OCI-LY7 (cell line): ENCODE measurements around the gene LDAH. TPM values are rescaled to one million over a fixed set of nuclear protein-coding genes. Genes with fewer than 3 reads are reported as not detected.

Experiments
- BruUV-seq: library from RNA; stranded (reverse); fragments of 400-500 nt; replicated peaks from 2 replicates; lab custom pipeline; 2021; lab: Mats Ljungman, UMichigan
- CTCF ChIA-PET: fragments of 300-600 bp; sonication (Branson Sonifier 250); formaldehyde crosslinking; loops from one replicate; lab custom pipeline; 2022; ENCODE audit warnings: antibody characterized with exemption; ENCODE audit not compliant: unreplicated experiment; lab: Charles Lee
- POLR2A ChIA-PET: fragments of 300-600 bp; sonication (Branson Sonifier 250); formaldehyde crosslinking; loops from one replicate; lab custom pipeline; 2022; ENCODE audit warnings: antibody characterized with exemption; lab: Charles Lee
- DNase-seq: peaks from one replicate; pipeline ENCODE4 v3.0.0-alpha.2; 2015; ENCODE audit warnings: low spot score
- H2AFZ ChIP-seq: fragments of 200-600 bp; sonication (generic), shearing (Covaris generic); 2 replicates; pipeline ENCODE4 v1.6.1; 2014; ENCODE audit warnings: mild to moderate bottlenecking, antibody characterized with exemption, low read length, moderate library complexity
- H3K27ac ChIP-seq: fragments of 200-600 bp; sonication (generic); 2 replicates; pipeline ENCODE4 v1.5.1; 2014; ENCODE audit warnings: mixed run types, low read depth, mild to moderate bottlenecking, moderate library complexity, low read length, inconsistent platforms; ENCODE audit not compliant: poor library complexity, severe bottlenecking
- H3K36me3 ChIP-seq: fragments of 200-600 bp; sonication (generic); 2 replicates; pipeline ENCODE4 v1.6.1; 2014; ENCODE audit warnings: mild to moderate bottlenecking, antibody characterized with exemption, low read length, moderate library complexity, mixed read lengths; ENCODE audit not compliant: insufficient read depth
- H3K4me1 ChIP-seq: fragments of 200-600 bp; sonication (generic); 2 replicates; pipeline ENCODE4 v1.5.1; 2014; ENCODE audit warnings: mild to moderate bottlenecking, low read length; ENCODE audit not compliant: insufficient read depth, poor library complexity, severe bottlenecking
- H3K4me2 ChIP-seq: fragments of 200-600 bp; sonication (generic); 2 replicates; pipeline ENCODE4 v1.6.1; 2014; ENCODE audit warnings: mild to moderate bottlenecking, low read length
- H3K4me3 ChIP-seq: fragments of 200-600 bp; sonication (generic); 2 replicates; pipeline ENCODE4 v1.5.1; 2014; ENCODE audit warnings: mild to moderate bottlenecking, low read depth, low read length; ENCODE audit not compliant: poor library complexity, severe bottlenecking
- H3K79me2 ChIP-seq: fragments of 200-600 bp; sonication (generic); 2 replicates; pipeline ENCODE4 v1.6.1; 2016; ENCODE audit warnings: low read depth, mild to moderate bottlenecking, low read length, moderate library complexity, mixed read lengths; ENCODE audit not compliant: insufficient read depth
- H3K9me2 ChIP-seq: fragments of 200-600 bp; sonication (generic); 2 replicates; pipeline ENCODE4 v1.6.1; 2016; ENCODE audit warnings: mild to moderate bottlenecking, low read length, mixed read lengths; ENCODE audit not compliant: insufficient read depth
- H3K9me3 ChIP-seq: fragments of 200-600 bp; sonication (generic); 2 replicates; pipeline ENCODE4 v1.6.1; 2014; ENCODE audit warnings: mild to moderate bottlenecking, mixed run types, low read length, mixed read lengths
- H4K20me1 ChIP-seq: fragments of 200-600 bp; sonication (generic); 2 replicates; pipeline ENCODE4 v1.6.1; 2014; ENCODE audit warnings: mild to moderate bottlenecking, antibody characterized with exemption, low read length, moderate library complexity, mixed read lengths; ENCODE audit not compliant: insufficient read depth
- CTCF ChIP-seq: fragments of 200-600 bp; sonication (generic); conservative IDR thresholded peaks from 2 replicates; pipeline ENCODE4 v1.5.1; 2014; ENCODE audit warnings: mild to moderate bottlenecking, antibody characterized with exemption, low read length, moderate library complexity, mixed read lengths
- EZH2phosphoT487 ChIP-seq: fragments of 200-600 bp; sonication (generic); IDR thresholded peaks from 2 replicates; pipeline ENCODE4 v1.6.1; 2018; ENCODE audit warnings: low read depth, borderline replicate concordance, mild to moderate bottlenecking, mixed run types, antibody characterized with exemption, low read length, moderate library complexity, mixed read lengths
- intact Hi-C: fragments of 100-400 bp; cut with micrococcal nuclease; formaldehyde crosslinking; loops from one replicate; pipeline ENCODE4 v1.10.0; 2022; ENCODE audit not compliant: unreplicated experiment
- total RNA-seq, 2 experiments: library from RNA; depleted of rRNA in 1 of 2; stranded (reverse); fragments of >200 nt in 1 of 2; shearing (Covaris generic) in 1 of 2; gene quantifications; 2 replicates each; pipeline ENCODE4 v1.2.3, GENCODE V29; 2014 to 2022

The LDAH gene
- total RNA-seq, 2 experiments from 2014 or later, result 21.7 to 38.1 TPM

DNA sequence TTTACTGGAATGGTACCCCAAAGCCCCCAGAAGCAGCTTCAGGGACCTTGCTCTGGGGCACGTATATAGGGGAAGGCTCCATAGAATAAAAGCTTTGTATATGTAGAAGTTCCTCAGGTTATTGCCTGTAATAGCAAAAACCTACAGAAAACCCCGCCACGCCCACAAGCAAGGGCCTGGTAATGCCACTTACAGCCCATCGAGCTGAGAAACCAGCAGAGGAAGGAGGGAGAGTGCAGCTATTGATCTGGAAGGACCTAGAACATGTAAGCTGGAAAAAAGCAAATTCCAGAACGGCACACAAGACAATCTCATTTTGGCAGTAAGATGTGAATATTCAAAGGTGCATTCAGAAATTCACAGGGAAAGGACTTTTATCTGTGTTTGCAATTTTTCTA, 187.8 kb downstream of the LDAH start:
- H3K4me3 ChIP-seq, result no peak overlapping the region
- H3K36me3 ChIP-seq, result no peaks in the 10 kb centered on the region
- intact Hi-C loops, result loop anchor here (1.0 kb wide), 1 partner anchor 192 kb away; no protein-coding TSS in a partner anchor
- H3K4me2 ChIP-seq, result no peak overlapping the region
- H3K9me3 ChIP-seq, result no peaks in the 10 kb centered on the region
- peaks cover 14% of the 10 kb centered on the region for H3K4me1 ChIP-seq
- ChIA-PET POLR2A (interaction anchor here (0.7 kb wide), 1 partner anchor 562 kb away, joined by 4 read pairs; no protein-coding TSS in a partner anchor), CTCF (interaction anchor here (1.2 kb wide), 1 partner anchor 67 kb away, joined by 3 read pairs; no protein-coding TSS in a partner anchor)
- no peaks in the 10 kb centered on the region for H3K79me2 ChIP-seq
- no peaks in the 10 kb centered on the region for H3K9me2 ChIP-seq
- no peaks in the 10 kb centered on the region for H4K20me1 ChIP-seq
- no peak overlapping the region for H3K27ac ChIP-seq
- BruUV-seq, result no TSS peak
- H2AFZ ChIP-seq, result no peak overlapping the region
- TF ChIP-seq CTCF (no peak), EZH2phosphoT487 (no peak)
- DNase-seq, result no peak

DNA sequence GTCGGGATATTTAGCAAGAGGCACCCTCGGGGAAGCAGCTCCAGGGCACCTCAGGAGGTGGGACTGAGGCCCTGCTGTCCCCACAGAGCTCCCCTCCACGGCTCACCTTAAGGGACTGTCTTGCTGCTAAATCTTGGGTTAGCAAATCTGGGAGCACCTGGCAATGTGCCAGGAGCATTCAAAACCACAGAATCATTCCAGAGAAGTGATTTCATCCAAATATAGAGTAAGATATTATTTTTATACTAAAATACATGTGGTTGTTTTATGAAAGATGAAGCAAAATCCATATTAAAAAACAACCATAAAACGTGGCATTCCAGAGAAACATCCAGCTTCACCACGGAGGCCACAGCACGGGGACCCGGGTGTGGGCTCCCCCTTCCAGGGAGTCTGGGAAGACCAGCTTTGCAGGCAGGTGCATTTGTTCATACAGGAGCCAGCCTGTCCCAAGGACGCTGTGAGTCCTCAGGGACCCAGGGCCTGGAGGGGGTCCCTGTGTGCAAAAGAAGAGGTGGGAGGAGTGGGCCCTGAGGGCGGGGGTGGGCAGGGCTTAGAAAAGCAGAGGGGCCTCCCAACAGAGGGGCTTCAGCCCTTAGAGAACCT, 188.3 kb downstream of the LDAH start:
- peaks cover 14% of the 10 kb centered on the region for H3K4me1 ChIP-seq
- no peaks in the 10 kb centered on the region for H3K9me3 ChIP-seq
- BruUV-seq, result no TSS peak
- intact Hi-C loops, result loop anchor here (1.0 kb wide), 1 partner anchor 191 kb away; no protein-coding TSS in a partner anchor
- ChIA-PET CTCF (interaction anchor here (0.8 to 1.2 kb wide), 3 partner anchors 16 to 66 kb away, joined by 3 to 4 read pairs (median 3); partner anchors contain the start of gene HS1BP3), POLR2A (interaction anchor here (0.7 kb wide), 1 partner anchor 561 kb away, joined by 4 read pairs; no protein-coding TSS in a partner anchor)
- H4K20me1 ChIP-seq, result no peaks in the 10 kb centered on the region
- TF ChIP-seq CTCF, result no peak
- no peak for TF ChIP-seq EZH2phosphoT487
- H3K79me2 ChIP-seq, result no peaks in the 10 kb centered on the region
- DNase-seq, result no peak
- H3K36me3 ChIP-seq, result no peaks in the 10 kb centered on the region
- H2AFZ ChIP-seq, result no peak overlapping the region
- H3K4me2 ChIP-seq, result no peak overlapping the region
- no peak overlapping the region for H3K4me3 ChIP-seq
- no peaks in the 10 kb centered on the region for H3K9me2 ChIP-seq
- no peak overlapping the region for H3K27ac ChIP-seq

Other genes with a start within 250 kb of the LDAH start
- gene HS1BP3, start 172.0 kb downstream of the LDAH start, total RNA-seq (2014; rRNA removed; shearing (Covaris generic)), result 9.5 and 10.6 TPM in 2 replicates
- 15.0 and 15.2 TPM in 2 replicates for gene HS1BP3, start 172.0 kb downstream of the LDAH start, total RNA-seq (2022)
- 0.06 and 0.10 TPM in 2 replicates for gene GDF7, start 156.0 kb downstream of the LDAH start, total RNA-seq (2014; rRNA removed; shearing (Covaris generic))
- 0.06 and 0.13 TPM in 2 replicates for gene GDF7, start 156.0 kb downstream of the LDAH start, total RNA-seq (2022)
- gene APOB, start 221.0 kb upstream of the LDAH start, total RNA-seq (2014; rRNA removed; shearing (Covaris generic)), result 0.03 TPM in 1 of 2 replicates, not detected in the other
- gene APOB, start 221.0 kb upstream of the LDAH start, total RNA-seq (2022), result not detected in 2 replicates